CD14-positive monocyte (primary cell): ENCODE results near the gene SCD5. TPM values are rescaled to one million over a fixed set of nuclear protein-coding genes. Genes with fewer than 3 reads are reported as not detected.

Source experiments
- DNase-seq, 3 donors: peaks; one replicate each; pipeline ENCODE4 v3.0.0-alpha.2; 2011 to 2022
- H2AFZ ChIP-seq: 2 replicates; pipeline ENCODE4 v1.6.0; 2012; ENCODE audit warnings: mild to moderate bottlenecking, low read depth, low read length, inconsistent platforms; ENCODE audit not compliant: insufficient read depth, poor library complexity, severe bottlenecking
- H3K27ac ChIP-seq, 2 donors: 1 replicate in 1 of 2; 2 replicates in 1 of 2; pipeline ENCODE4 v1.5.1; 2012 to 2013; ENCODE audit warnings: low read length in 2 of 2, control low read depth in 1 of 2, inconsistent platforms in 1 of 2, low read depth in 1 of 2, mild to moderate bottlenecking in 1 of 2
- H3K27me3 ChIP-seq, 2 donors: one replicate each; pipeline versions ENCODE4 v1.6.0 to v1.6.1; 2011 to 2013; ENCODE audit warnings: low read length in 2 of 2; ENCODE audit not compliant: control insufficient read depth in 2 of 2, insufficient read depth in 2 of 2
- H3K36me3 ChIP-seq, 2 donors: replicated peaks in 1 of 2; 1 replicate in 1 of 2; 2 replicates in 1 of 2; pipeline versions ENCODE4 v1.5.1 to v1.6.1; 2012 to 2013; ENCODE audit warnings: low read length in 2 of 2, control low read depth in 1 of 2, inconsistent platforms in 1 of 2, mild to moderate bottlenecking in 1 of 2; ENCODE audit not compliant: insufficient read depth in 2 of 2, control insufficient read depth in 1 of 2
- H3K4me1 ChIP-seq, 2 donors: 1 replicate in 1 of 2; 2 replicates in 1 of 2; pipeline versions ENCODE4 v1.5.1 to v1.6.1; 2012 to 2013; ENCODE audit warnings: low read length in 2 of 2, control low read depth in 1 of 2, inconsistent platforms in 1 of 2, mild to moderate bottlenecking in 1 of 2, moderate library complexity in 1 of 2; ENCODE audit not compliant: insufficient read depth in 2 of 2, control insufficient read depth in 1 of 2
- H3K4me2 ChIP-seq: replicated peaks from 2 replicates; pipeline ENCODE3; 2012; ENCODE audit warnings: low read length, moderate library complexity, mild to moderate bottlenecking; ENCODE audit not compliant: poor library complexity, severe bottlenecking; ENCODE audit errors: extremely low read depth
- H3K4me3 ChIP-seq, 3 experiments: fragments of 200-600 bp in 1 of 3; sonication (generic) in 1 of 3; replicated peaks in 1 of 3; 1 replicate in 2 of 3; 2 replicates in 1 of 3; pipeline ENCODE4 v1.5.1; 2011 to 2013; ENCODE audit warnings: low read length in 3 of 3, mild to moderate bottlenecking in 3 of 3, control low read depth in 2 of 3, low read depth in 2 of 3, inconsistent platforms in 1 of 3, moderate library complexity in 1 of 3
- H3K79me2 ChIP-seq: 2 replicates; pipeline ENCODE4 v1.6.0; 2012; ENCODE audit warnings: mild to moderate bottlenecking, control low read depth, inconsistent platforms, low read length, moderate library complexity; ENCODE audit not compliant: insufficient read depth
- H3K9ac ChIP-seq: 2 replicates; pipeline ENCODE4 v1.6.0; 2017; ENCODE audit warnings: low read length, mild to moderate bottlenecking; ENCODE audit not compliant: insufficient read depth, poor library complexity, severe bottlenecking
- H3K9me3 ChIP-seq, 2 donors: replicated peaks in 1 of 2; 1 replicate in 1 of 2; 2 replicates in 1 of 2; pipeline versions ENCODE4 v1.5.1 to v1.6.1; 2012 to 2013; ENCODE audit warnings: low read length in 2 of 2, control low read depth in 1 of 2; ENCODE audit not compliant: control insufficient read depth in 1 of 2, insufficient read depth in 1 of 2
- H4K20me1 ChIP-seq: 2 replicates; pipeline ENCODE4 v1.6.0; 2012; ENCODE audit warnings: mild to moderate bottlenecking, low read length, control low read depth, moderate library complexity; ENCODE audit not compliant: insufficient read depth
- H3K27ac Mint-ChIP-seq, 7 donors: one replicate each; pipeline ENCODE4 v1.8.0; 2020; ENCODE audit warnings: mild to moderate bottlenecking in 7 of 7, mixed read lengths in 7 of 7, moderate library complexity in 6 of 7, inconsistent platforms in 2 of 7
- H3K27me3 Mint-ChIP-seq, 3 donors: one replicate each; pipeline ENCODE4 v1.8.0; 2021 to 2022; ENCODE audit warnings: low read depth in 3 of 3, mild to moderate bottlenecking in 3 of 3, mixed read lengths in 3 of 3, moderate library complexity in 3 of 3, inconsistent platforms in 1 of 3
- H3K36me3 Mint-ChIP-seq, 2 donors: one replicate each; pipeline ENCODE4 v1.8.0; 2020; ENCODE audit warnings: mixed read lengths in 2 of 2, inconsistent platforms in 1 of 2, mild to moderate bottlenecking in 1 of 2
- H3K4me1 Mint-ChIP-seq: one replicate; pipeline ENCODE4 v1.8.0; 2020; ENCODE audit warnings: mild to moderate bottlenecking, mixed read lengths
- H3K4me3 Mint-ChIP-seq, 2 donors: one replicate each; pipeline ENCODE4 v1.8.0; 2020; ENCODE audit warnings: mild to moderate bottlenecking in 2 of 2, mixed read lengths in 2 of 2, moderate library complexity in 1 of 2
- H3K9me3 Mint-ChIP-seq, 7 donors: one replicate each; pipeline ENCODE4 v1.8.0; 2020 to 2022; ENCODE audit warnings: mixed read lengths in 7 of 7, mild to moderate bottlenecking in 6 of 7, moderate library complexity in 6 of 7, inconsistent platforms in 2 of 7
- CTCF ChIP-seq: fragments of 200-600 bp; IDR thresholded peaks from one replicate; pipeline ENCODE4 v1.8.0; 2022; ENCODE audit warnings: antibody characterized with exemption, mild to moderate bottlenecking
- WGBS: methylation state at CpG from one replicate; pipeline ENCODE4 v1.1.5; 2013; ENCODE audit warnings: missing lambda C conversion rate; ENCODE audit not compliant: insufficient coverage; 5-methylcytosine and 5-hydroxymethylcytosine counted together
- intact Hi-C, 2 donors: fragments of 100-400 bp; cut with micrococcal nuclease; formaldehyde crosslinking; loops; one replicate each; pipeline versions ENCODE4 v1.15.0 to v1.15.1; 2023
- polyA plus RNA-seq, 3 donors: library from polyadenylated mRNA; depleted of rRNA in 1 of 3; unstranded in 2 of 3; stranded (reverse) in 1 of 3; fragments of 300-500 nt in 2 of 3; fragments of >200 nt in 1 of 3; fragmentation: Illumina TruSeq in 2 of 3; gene quantifications; 1 replicate in 2 of 3; 2 replicates in 1 of 3; pipeline ENCODE4 v1.2.3, GENCODE V29; 2012 to 2021

SCD5 gene
- polyA plus RNA-seq, 3 donors = 0.28 to 1.3 (median 0.61) TPM

- no peaks in the 10 kb centered on the region for H3K4me1 Mint-ChIP-seq
- no peaks in the 10 kb centered on the region for H3K4me1 ChIP-seq
- intact Hi-C loops = no loop called here
- H3K27ac ChIP-seq = no peak overlapping the region
- no peak overlapping the region for H3K4me3 ChIP-seq
- 91% methylated on average over 5 of the region's 8 CpGs for WGBS
- H3K9ac ChIP-seq = no peak overlapping the region
- no peaks in the 10 kb centered on the region for H4K20me1 ChIP-seq
- H3K9me3 ChIP-seq = no peaks in the 10 kb centered on the region
- no peak overlapping the region for H2AFZ ChIP-seq
- H3K36me3 Mint-ChIP-seq = no peaks in the 10 kb centered on the region
- no peak overlapping the region for H3K4me3 Mint-ChIP-seq
- no peaks in the 10 kb centered on the region for H3K79me2 ChIP-seq
- no peak overlapping the region for H3K4me2 ChIP-seq
- no peaks in the 10 kb centered on the region for H3K27me3 Mint-ChIP-seq
- no peaks in the 10 kb centered on the region for H3K9me3 Mint-ChIP-seq
- no peak overlapping the region for H3K27ac Mint-ChIP-seq
- no peak for DNase-seq
- no peaks in the 10 kb centered on the region for H3K36me3 ChIP-seq
- no peak for TF ChIP-seq CTCF
- H3K27me3 ChIP-seq = no peaks in the 10 kb centered on the region
Measured at GRCh38 chr4:82694046-82694445, 104.5 kb downstream of the SCD5 start.

GRCh38 chr4:82692101-82692780, 106.4 kb downstream of the SCD5 start:
- H4K20me1 ChIP-seq = no peaks in the 10 kb centered on the region
- WGBS = 99% methylated on average over 15 of the region's 18 CpGs
- H3K36me3 Mint-ChIP-seq = no peaks in the 10 kb centered on the region
- no peak for DNase-seq
- H3K4me3 Mint-ChIP-seq = no peak overlapping the region
- no peak overlapping the region for H3K4me2 ChIP-seq
- TF ChIP-seq CTCF = no peak
- H3K9me3 ChIP-seq = no peaks in the 10 kb centered on the region
- intact Hi-C loops = no loop called here
- H3K27me3 ChIP-seq = no peaks in the 10 kb centered on the region
- H2AFZ ChIP-seq = no peak overlapping the region
- H3K4me1 Mint-ChIP-seq = no peaks in the 10 kb centered on the region
- H3K27ac ChIP-seq = no peak overlapping the region
- H3K79me2 ChIP-seq = no peaks in the 10 kb centered on the region
- H3K4me1 ChIP-seq = no peaks in the 10 kb centered on the region
- no peak overlapping the region for H3K27ac Mint-ChIP-seq
- H3K36me3 ChIP-seq = no peaks in the 10 kb centered on the region
- no peaks in the 10 kb centered on the region for H3K9me3 Mint-ChIP-seq
- H3K4me3 ChIP-seq = no peak overlapping the region
- no peaks in the 10 kb centered on the region for H3K27me3 Mint-ChIP-seq
- no peak overlapping the region for H3K9ac ChIP-seq
